ENCODE results near the gene PER3.

The PER3 gene

DNA sequence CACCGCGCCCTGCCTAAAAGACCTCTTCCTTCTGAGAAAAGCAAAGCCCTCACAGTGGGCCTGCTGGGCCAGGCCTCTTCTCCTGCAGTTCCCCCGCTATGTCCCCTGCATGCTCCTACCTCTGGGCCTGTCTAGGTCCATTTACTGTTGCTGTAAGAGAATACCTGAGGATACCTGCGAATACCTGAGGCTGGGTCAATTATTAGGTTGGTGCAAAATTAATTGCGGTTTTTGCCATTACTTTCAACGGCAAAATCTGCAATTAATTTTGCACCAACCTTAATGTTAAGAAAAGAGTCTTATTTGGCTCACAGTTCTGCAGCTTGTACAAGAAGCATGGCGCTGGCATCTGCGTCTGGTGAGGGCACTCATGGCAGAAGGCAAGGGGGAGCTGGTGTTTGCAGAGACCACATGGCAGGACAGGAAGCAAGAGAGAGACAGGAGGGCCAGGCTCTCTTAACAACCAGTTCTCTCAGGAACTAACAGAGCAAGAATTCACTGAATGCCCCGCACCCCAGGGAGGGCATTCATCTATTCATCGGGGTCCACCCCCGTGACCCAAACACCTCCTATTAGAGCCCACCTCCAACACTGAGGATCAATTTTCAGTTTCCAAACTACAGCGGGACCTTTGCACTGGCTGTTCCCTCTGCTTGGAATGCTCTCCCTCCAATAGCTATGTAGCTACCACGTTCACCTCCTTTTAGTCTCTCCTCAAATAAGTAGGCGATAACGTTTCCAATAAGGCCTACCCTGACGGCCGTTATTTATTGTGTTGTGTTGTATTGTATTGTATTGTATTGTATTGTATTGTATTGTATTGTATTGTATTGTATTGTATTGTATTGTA is 78.3 kb downstream of the PER3 start:
- Histone ChIP-seq H3K4me1 (ENCODE audit: insufficient read depth, poor library complexity, severe bottlenecking) (no peaks in the 10 kb centered on the region), H3K9me3 (ENCODE audit: severe bottlenecking) (no peaks in the 10 kb centered on the region), H3K4me3 (ENCODE audit: severe bottlenecking) (no peak overlapping the region), H3K36me3 (ENCODE audit: low read depth) (no peaks in the 10 kb centered on the region), H3K27me3 (ENCODE audit: insufficient read depth, poor library complexity, severe bottlenecking) (no peaks in the 10 kb centered on the region), H3K27ac (ENCODE audit: poor library complexity, severe bottlenecking) (no peak overlapping the region)
- no peak for DNase-seq (ENCODE audit: low spot score)
- ATAC-seq (ENCODE audit: low read depth): no peak
- TF ChIP-seq, protein P1, sequence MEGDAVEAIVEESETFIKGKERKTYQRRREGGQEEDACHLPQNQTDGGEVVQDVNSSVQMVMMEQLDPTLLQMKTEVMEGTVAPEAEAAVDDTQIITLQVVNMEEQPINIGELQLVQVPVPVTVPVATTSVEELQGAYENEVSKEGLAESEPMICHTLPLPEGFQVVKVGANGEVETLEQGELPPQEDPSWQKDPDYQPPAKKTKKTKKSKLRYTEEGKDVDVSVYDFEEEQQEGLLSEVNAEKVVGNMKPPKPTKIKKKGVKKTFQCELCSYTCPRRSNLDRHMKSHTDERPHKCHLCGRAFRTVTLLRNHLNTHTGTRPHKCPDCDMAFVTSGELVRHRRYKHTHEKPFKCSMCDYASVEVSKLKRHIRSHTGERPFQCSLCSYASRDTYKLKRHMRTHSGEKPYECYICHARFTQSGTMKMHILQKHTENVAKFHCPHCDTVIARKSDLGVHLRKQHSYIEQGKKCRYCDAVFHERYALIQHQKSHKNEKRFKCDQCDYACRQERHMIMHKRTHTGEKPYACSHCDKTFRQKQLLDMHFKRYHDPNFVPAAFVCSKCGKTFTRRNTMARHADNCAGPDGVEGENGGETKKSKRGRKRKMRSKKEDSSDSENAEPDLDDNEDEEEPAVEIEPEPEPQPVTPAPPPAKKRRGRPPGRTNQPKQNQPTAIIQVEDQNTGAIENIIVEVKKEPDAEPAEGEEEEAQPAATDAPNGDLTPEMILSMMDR (IDR thresholded peaks at IDR 0.05; ENCODE audit: poor library complexity, severe bottlenecking): no peak

DNA sequence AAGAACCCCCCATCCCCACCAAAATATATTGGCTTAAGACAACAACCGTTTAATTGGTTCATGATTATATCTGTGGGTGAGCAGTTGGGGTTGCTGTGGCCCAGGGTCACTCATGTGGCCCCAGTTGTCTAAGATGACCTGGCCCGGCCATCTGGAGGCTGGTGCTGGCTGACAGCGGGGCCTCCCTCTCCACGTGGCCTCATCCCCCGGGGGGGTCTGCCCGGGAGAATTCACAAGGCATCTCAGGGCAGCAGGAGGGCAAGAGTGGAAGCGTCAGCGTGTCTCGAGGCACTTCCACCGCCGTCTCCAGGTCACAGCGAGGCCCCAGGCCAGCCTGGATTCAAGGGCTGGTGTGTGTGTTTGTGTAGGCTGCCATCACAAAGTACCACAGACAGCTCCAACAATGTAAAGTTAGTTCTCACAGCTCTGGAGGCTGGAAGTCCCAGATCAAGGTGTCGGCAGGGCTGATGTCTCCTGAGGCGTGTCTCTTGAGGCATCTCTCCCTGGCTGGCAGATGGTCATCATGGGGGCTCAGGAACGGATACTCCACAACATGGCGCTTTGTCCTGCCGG is 79.8 kb downstream of the PER3 start:
- ATAC-seq (ENCODE audit: low read depth) (no peak), DNase-seq (ENCODE audit: low spot score) (no peak)
- Histone ChIP-seq H3K4me3 (ENCODE audit: severe bottlenecking) (no peak overlapping the region), H3K27ac (ENCODE audit: poor library complexity, severe bottlenecking) (no peak overlapping the region), H3K27me3 (ENCODE audit: insufficient read depth, poor library complexity, severe bottlenecking) (no peaks in the 10 kb centered on the region), H3K36me3 (ENCODE audit: low read depth) (no peaks in the 10 kb centered on the region), H3K4me1 (ENCODE audit: insufficient read depth, poor library complexity, severe bottlenecking) (no peaks in the 10 kb centered on the region), H3K9me3 (ENCODE audit: severe bottlenecking) (no peaks in the 10 kb centered on the region)
- TF ChIP-seq, protein P1 (IDR thresholded peaks at IDR 0.05; ENCODE audit: poor library complexity, severe bottlenecking): no peak

DNA sequence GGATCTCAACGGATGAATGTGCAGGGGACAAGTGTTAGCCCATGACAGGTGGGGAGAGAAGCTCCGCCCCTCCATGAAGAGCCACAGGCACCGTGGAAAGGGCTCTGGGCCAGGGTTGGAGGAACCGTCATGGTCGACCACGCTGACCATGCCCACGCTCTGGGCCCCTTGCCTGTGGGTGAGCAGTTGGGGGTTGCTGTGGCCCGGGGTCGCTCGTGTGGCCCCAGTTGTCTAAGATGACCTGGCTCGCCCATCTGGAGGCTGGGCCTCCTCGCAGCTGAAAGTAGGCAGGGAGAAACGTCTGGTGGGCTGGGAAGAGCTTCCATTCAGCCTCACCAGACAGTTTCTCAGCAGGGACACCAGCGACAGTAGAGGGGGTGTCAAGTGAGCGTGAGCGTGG is 81.9 kb downstream of the PER3 start:
- H3K4me3 ChIP-seq (ENCODE audit: severe bottlenecking): no peak overlapping the region
- TF ChIP-seq, protein P1 (IDR thresholded peaks at IDR 0.05; ENCODE audit: poor library complexity, severe bottlenecking): no peak
- peaks cover 2% of the 10 kb centered on the region for H3K9me3 ChIP-seq (ENCODE audit: severe bottlenecking)
- no peaks in the 10 kb centered on the region for H3K27me3 ChIP-seq (ENCODE audit: insufficient read depth, poor library complexity, severe bottlenecking)
- no peak overlapping the region for H3K27ac ChIP-seq (ENCODE audit: poor library complexity, severe bottlenecking)
- H3K4me1 ChIP-seq (ENCODE audit: insufficient read depth, poor library complexity, severe bottlenecking): no peaks in the 10 kb centered on the region
- H3K36me3 ChIP-seq (ENCODE audit: low read depth): no peaks in the 10 kb centered on the region
- DNase-seq (ENCODE audit: low spot score) (no peak), ATAC-seq (ENCODE audit: low read depth) (no peak)

DNA sequence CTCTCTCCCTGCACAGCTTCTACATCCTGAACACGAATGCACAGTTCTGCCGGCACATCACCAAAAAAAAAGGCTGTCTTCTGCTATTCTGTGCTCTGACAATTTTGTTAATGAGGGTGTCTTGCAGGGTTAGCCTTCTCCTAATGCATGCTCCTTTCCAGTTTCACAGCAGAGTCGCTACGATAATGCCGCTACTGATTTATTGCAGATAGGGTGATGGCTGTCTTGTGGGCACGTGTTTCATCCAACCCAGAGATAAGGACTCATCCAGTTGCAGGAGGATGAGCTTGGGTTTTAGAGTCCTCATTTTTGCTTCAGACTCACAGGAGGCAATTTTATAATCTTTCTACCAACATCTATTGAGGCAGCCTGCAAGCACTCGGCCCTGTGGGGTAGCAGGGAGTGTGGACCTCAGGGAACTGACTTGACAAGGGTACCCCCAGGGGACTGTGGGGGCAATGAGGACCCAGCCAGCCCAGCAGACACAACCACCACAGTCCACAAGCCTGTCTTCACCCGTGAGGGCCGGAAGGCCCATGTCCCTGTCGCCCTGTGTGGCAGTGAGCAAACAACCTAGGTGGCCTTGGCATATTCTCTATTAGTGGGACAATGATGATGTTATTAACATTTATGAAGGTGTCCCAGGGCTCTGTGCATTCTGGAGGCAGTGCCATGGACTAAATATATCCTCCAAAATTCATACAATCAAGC is 84.1 kb downstream of the PER3 start:
- Histone ChIP-seq H3K4me3 (ENCODE audit: severe bottlenecking) (no peak overlapping the region), H3K27ac (ENCODE audit: poor library complexity, severe bottlenecking) (no peak overlapping the region), H3K36me3 (ENCODE audit: low read depth) (no peaks in the 10 kb centered on the region), H3K27me3 (ENCODE audit: insufficient read depth, poor library complexity, severe bottlenecking) (no peaks in the 10 kb centered on the region), H3K9me3 (ENCODE audit: severe bottlenecking) (peaks cover 2% of the 10 kb centered on the region), H3K4me1 (ENCODE audit: insufficient read depth, poor library complexity, severe bottlenecking) (no peaks in the 10 kb centered on the region)
- ATAC-seq (ENCODE audit: low read depth): no peak
- TF ChIP-seq, protein P1 (IDR thresholded peaks at IDR 0.05; ENCODE audit: poor library complexity, severe bottlenecking): no peak
- DNase-seq (ENCODE audit: low spot score): no peak
